DLD1 (cell line): Measurements from ENCODE around the gene RPL37.
"Not testable (repeated sequence)": the region's sequence is repeated elsewhere in the genome, so short reads cannot be mapped to it uniquely, and the experiment has no call there.

Experiments
- in situ Hi-C: cut with HindIII; loops from 2 replicates; pipeline ENCODE4 v1.10.0; 2017; ENCODE audit warnings: low sequenced_read_pairs

The RPL37 gene

GRCh38 chr5:40797273-40798011 is 37.6 kb downstream of the RPL37 start:
- in situ Hi-C loops = no loop called here

GRCh38 chr5:40796487-40796889 is 38.5 kb downstream of the RPL37 start:
- in situ Hi-C loops = no loop called here

- in situ Hi-C loops = not testable (repeated sequence)
Observed at GRCh38 chr5:40794877-40795276, 40.1 kb downstream of the RPL37 start.

- in situ Hi-C loops = not testable (repeated sequence)
Observed at GRCh38 chr5:40794340-40794739, 40.7 kb downstream of the RPL37 start.

GRCh38 chr5:40792691-40793090 is 42.3 kb downstream of the RPL37 start:
- in situ Hi-C loops = not testable (repeated sequence)

GRCh38 chr5:40791715-40792139 is 43.3 kb downstream of the RPL37 start:
- in situ Hi-C loops = no loop called here

- in situ Hi-C loops = no loop called here
Observed at GRCh38 chr5:40790947-40791593, 44.0 kb downstream of the RPL37 start.

- in situ Hi-C loops = not testable (repeated sequence)
Observed at GRCh38 chr5:40788941-40789340, 46.1 kb downstream of the RPL37 start.

GRCh38 chr5:40787986-40788385 is 47.0 kb downstream of the RPL37 start:
- in situ Hi-C loops = no loop called here

GRCh38 chr5:40786664-40787063 is 48.4 kb downstream of the RPL37 start:
- in situ Hi-C loops = not testable (repeated sequence)

- in situ Hi-C loops = no loop called here
Observed at GRCh38 chr5:40784916-40785315, 50.1 kb downstream of the RPL37 start.

GRCh38 chr5:40784027-40784653 is 50.9 kb downstream of the RPL37 start:
- in situ Hi-C loops = no loop called here

- in situ Hi-C loops = no loop called here
Observed at GRCh38 chr5:40781843-40782409, 53.1 kb downstream of the RPL37 start.

- in situ Hi-C loops = no loop called here
Observed at GRCh38 chr5:40780858-40781257, 54.2 kb downstream of the RPL37 start.

GRCh38 chr5:40780199-40780598 is 54.8 kb downstream of the RPL37 start:
- in situ Hi-C loops = no loop called here

- in situ Hi-C loops = no loop called here
Observed at GRCh38 chr5:40779561-40779960, 55.5 kb downstream of the RPL37 start.

GRCh38 chr5:40778133-40778532 is 56.9 kb downstream of the RPL37 start:
- in situ Hi-C loops = no loop called here

- in situ Hi-C loops = no loop called here
Observed at GRCh38 chr5:40776658-40776977, 58.4 kb downstream of the RPL37 start.

- in situ Hi-C loops = no loop called here
Observed at GRCh38 chr5:40775846-40776657, 59.0 kb downstream of the RPL37 start.
